Spleen (tissue), 7 donors: ENCODE data around the gene OLFM4.

Experiments
- CTCF ChIP-seq, 11 experiments: fragments of 200-600 bp in 7 of 11; fragments of 450-650 bp in 4 of 11; sonication (generic) in 4 of 11; IDR thresholded peaks in 8 of 11; conservative IDR thresholded peaks in 3 of 11; 1 replicate in 7 of 11; 2 replicates in 4 of 11; pipeline versions ENCODE4 v1.4.0 to v1.8.0; 2016 to 2021; ENCODE audit warnings: antibody characterized with exemption in 11 of 11, inconsistent platforms in 4 of 11, mild to moderate bottlenecking in 1 of 11
- POLR2AphosphoS5 ChIP-seq, 3 donors: sonication (generic); formaldehyde crosslinking; IDR thresholded peaks; one replicate each; pipeline ENCODE4 v1.5.1; 2017; ENCODE audit warnings: antibody characterized with exemption in 3 of 3
- donor health status: DM: no; HTN: no; CAD: no; lungs with moderate emphysema.
- donor health status: DM: no; HTN: no; CAD: no.
- donor health status: DM: no; HTN: no; CAD: no.

GRCh38 chr13:53068585-53069520 lies 40.2 kb downstream of the OLFM4 start:
- TF ChIP-seq CTCF (IDR thresholded peaks at IDR 0.05 in 8 of 11, conservative IDR thresholded peaks at IDR 0.05 in 3 of 11) = no peak
- TF ChIP-seq POLR2AphosphoS5 (IDR thresholded peaks at IDR 0.05) = no peak
